Thymus (tissue), 11 donors: ENCODE results near the gene CACNA1E. TPM values are rescaled to one million over a fixed set of nuclear protein-coding genes. Genes with fewer than 3 reads are reported as not detected.

Experiments
- DNase-seq, 9 donors: peaks; one replicate each; pipeline ENCODE4 v3.0.0-alpha.2; 2013; ENCODE audit warnings: low spot score in 9 of 9, low read depth in 6 of 9, missing footprints in 1 of 9
- H3K27ac ChIP-seq, 2 donors: one replicate each; pipeline ENCODE4 v1.5.1; 2013; ENCODE audit warnings: control low read depth in 1 of 2, low read depth in 1 of 2, low read length in 1 of 2, mild to moderate bottlenecking in 1 of 2, moderate library complexity in 1 of 2
- H3K27me3 ChIP-seq, 2 donors: one replicate each; pipeline ENCODE4 v1.5.1; 2013; ENCODE audit warnings: low read length in 1 of 2; ENCODE audit not compliant: control insufficient read depth in 2 of 2, insufficient read depth in 1 of 2
- H3K36me3 ChIP-seq, 2 donors: one replicate each; pipeline ENCODE4 v1.5.1; 2013; ENCODE audit warnings: low read length in 1 of 2, mild to moderate bottlenecking in 1 of 2, moderate library complexity in 1 of 2; ENCODE audit not compliant: control insufficient read depth in 2 of 2, insufficient read depth in 2 of 2
- H3K4me1 ChIP-seq, 2 donors: one replicate each; pipeline ENCODE4 v1.5.1; 2013; ENCODE audit warnings: low read length in 2 of 2; ENCODE audit not compliant: control insufficient read depth in 2 of 2, insufficient read depth in 2 of 2
- H3K4me3 ChIP-seq, 2 donors: one replicate each; pipeline ENCODE4 v1.5.1; 2013; ENCODE audit warnings: low read length in 2 of 2, control low read depth in 1 of 2, mild to moderate bottlenecking in 1 of 2
- H3K9me3 ChIP-seq, 2 donors: one replicate each; pipeline ENCODE4 v1.5.1; 2013; ENCODE audit warnings: low read length in 1 of 2, mild to moderate bottlenecking in 1 of 2; ENCODE audit not compliant: control insufficient read depth in 2 of 2, insufficient read depth in 1 of 2
- WGBS: extraction: QIAGEN DNeasy Blood & Tissue Kit; methylation state at CpG from one replicate; pipeline ENCODE4 v1.1.7; 2013; 5-methylcytosine and 5-hydroxymethylcytosine counted together
- polyA plus RNA-seq: library from polyadenylated mRNA; stranded (reverse); fragments of 200-250 nt; gene quantifications from one replicate; pipeline ENCODE4 v1.2.3, GENCODE V29; 2013
- total RNA-seq: library from RNA; stranded (reverse); fragments of 120-200 nt; gene quantifications from one replicate; pipeline ENCODE4 v1.2.4, GENCODE V29; 2013
- donor health status: healthy.

CACNA1E gene
- total and polyA plus RNA-seq, 2 donors: 0.05 to 0.09 TPM

DNA sequence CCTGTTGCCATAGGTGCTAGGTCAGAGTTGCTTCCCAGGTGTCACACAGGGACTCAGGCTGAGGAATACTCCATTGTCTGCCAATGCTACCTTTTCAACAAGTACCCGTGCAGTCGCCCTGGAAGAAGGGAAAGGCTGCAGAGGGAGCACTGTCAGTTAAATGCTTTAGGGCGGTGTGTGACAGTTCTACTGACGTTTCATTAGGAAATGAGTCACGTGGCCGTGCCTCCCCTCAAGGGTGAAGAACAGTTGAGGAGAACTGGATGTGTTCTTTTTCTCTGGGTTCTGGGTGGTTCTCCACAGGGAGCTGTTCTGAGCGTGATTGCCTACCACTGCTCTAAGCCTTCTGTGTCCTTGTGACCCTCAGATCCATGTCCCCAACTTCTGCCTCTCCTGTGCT lies 197.6 kb downstream of the CACNA1E start:
- Histone ChIP-seq H3K9me3 (no peaks in the 10 kb centered on the region), H3K4me3 (no peak overlapping the region), H3K27ac (no peak overlapping the region), H3K36me3 (no peaks in the 10 kb centered on the region), H3K27me3 (no peaks in the 10 kb centered on the region), H3K4me1 (no peaks in the 10 kb centered on the region)
- no peak for DNase-seq
- WGBS: 79% methylated on average over 7 of the region's 7 CpGs

DNA sequence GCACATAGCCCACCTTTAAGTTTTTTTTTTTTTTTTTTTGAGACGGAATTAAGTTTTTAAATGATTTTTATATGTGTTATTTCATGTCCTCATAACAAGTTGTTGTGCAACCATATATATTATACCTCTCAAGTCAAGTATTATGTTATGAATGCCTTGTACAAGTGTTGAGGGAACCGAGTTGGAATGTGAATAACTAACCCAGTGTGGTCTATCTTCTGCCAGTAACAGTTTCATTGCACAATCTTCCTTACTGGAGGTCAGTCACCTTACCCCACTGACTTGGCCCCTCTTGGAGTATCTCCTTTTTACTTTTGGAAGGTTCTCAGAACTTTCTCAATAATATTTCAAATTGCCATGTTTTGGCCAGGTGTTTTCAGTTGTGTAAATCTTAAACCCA lies 201.9 kb downstream of the CACNA1E start:
- Histone ChIP-seq H3K27ac (no peak overlapping the region), H3K4me3 (no peak overlapping the region), H3K9me3 (no peaks in the 10 kb centered on the region), H3K27me3 (no peaks in the 10 kb centered on the region), H3K4me1 (no peaks in the 10 kb centered on the region), H3K36me3 (no peaks in the 10 kb centered on the region)
- WGBS: 87% methylated on average over 2 of the region's 2 CpGs
- DNase-seq: no peak

DNA sequence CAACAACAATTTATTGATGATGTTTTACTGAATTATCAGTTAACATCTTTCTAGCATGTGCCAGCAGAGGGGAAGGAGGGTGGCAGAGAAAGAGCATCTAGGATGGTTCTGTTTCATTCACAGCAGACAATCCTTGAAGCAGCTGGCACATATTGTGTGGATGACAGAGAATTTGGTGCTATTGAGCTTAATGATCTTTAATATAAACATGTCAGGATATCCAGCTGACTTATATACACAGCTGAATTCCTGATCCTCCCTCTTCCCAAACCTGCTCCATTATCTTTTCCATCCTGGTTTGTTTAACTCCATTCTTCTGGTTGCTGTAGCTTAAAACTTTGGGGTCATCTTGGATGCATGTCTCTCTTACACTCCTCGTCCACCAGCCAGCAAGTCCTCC lies 218.6 kb downstream of the CACNA1E start:
- Histone ChIP-seq H3K4me3 (no peak overlapping the region), H3K9me3 (no peaks in the 10 kb centered on the region), H3K4me1 (no peaks in the 10 kb centered on the region), H3K27me3 (no peaks in the 10 kb centered on the region), H3K27ac (no peak overlapping the region), H3K36me3 (no peaks in the 10 kb centered on the region)
- 91% methylated on average over 1 of the region's 1 CpG for WGBS
- no peak for DNase-seq

DNA sequence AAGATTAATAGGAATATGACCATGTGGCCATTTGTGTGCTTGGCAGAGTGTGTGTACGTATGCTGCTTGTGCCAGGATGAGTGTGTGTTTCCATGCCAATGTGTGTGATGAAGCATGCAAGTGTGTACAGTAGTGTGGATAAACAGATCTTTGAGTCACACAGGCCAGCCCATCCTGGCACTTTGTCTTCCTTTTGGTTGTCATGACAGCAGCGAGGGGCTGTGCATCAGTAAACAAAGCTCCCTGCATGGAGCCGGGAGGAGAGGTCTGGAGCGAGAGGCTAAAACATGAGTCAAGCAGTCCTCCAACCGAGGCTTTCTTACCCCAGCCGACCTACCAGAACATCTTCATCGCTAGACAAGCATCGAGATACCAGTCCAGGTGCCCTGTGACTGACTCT lies 221.2 kb downstream of the CACNA1E start:
- Histone ChIP-seq H3K4me1 (no peaks in the 10 kb centered on the region), H3K36me3 (no peaks in the 10 kb centered on the region), H3K4me3 (no peak overlapping the region), H3K9me3 (no peaks in the 10 kb centered on the region), H3K27me3 (no peaks in the 10 kb centered on the region), H3K27ac (no peak overlapping the region)
- WGBS: 75% methylated on average over 8 of the region's 8 CpGs
- DNase-seq: no peak

DNA sequence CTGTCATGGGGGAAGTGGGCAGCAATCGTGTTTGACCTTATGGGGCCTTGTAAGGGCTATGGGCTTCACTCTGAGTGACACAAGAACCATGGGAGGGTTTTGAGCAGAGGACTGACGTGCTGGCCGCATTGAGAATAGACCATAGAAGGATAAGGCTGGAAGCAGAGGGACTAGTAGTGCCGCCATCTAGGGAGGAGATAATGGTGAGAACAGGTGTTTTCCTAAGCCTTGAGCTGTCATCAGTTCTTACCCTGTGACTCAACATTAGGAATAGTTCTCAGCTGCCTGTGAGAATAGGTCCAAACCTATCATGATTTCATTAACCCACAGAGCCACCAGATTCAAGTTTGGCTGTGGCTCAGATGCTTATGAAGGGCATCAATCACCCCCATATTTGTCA lies 228.5 kb downstream of the CACNA1E start:
- no peak for DNase-seq
- Histone ChIP-seq H3K4me1 (no peaks in the 10 kb centered on the region), H3K36me3 (no peaks in the 10 kb centered on the region), H3K4me3 (no peak overlapping the region), H3K27ac (no peak overlapping the region), H3K9me3 (no peaks in the 10 kb centered on the region), H3K27me3 (no peaks in the 10 kb centered on the region)
- 88% methylated on average over 4 of the region's 4 CpGs for WGBS

- no peak for DNase-seq
- no peaks in the 10 kb centered on the region for H3K9me3 ChIP-seq
- H3K4me1 ChIP-seq: no peaks in the 10 kb centered on the region
- 88% methylated on average over 9 of the region's 9 CpGs for WGBS
- no peak overlapping the region for H3K27ac ChIP-seq
- H3K36me3 ChIP-seq: no peaks in the 10 kb centered on the region
- H3K27me3 ChIP-seq: no peaks in the 10 kb centered on the region
- no peak overlapping the region for H3K4me3 ChIP-seq
Measured at GRCh38 chr1:181712711-181713110, 229.4 kb downstream of the CACNA1E start.

DNA sequence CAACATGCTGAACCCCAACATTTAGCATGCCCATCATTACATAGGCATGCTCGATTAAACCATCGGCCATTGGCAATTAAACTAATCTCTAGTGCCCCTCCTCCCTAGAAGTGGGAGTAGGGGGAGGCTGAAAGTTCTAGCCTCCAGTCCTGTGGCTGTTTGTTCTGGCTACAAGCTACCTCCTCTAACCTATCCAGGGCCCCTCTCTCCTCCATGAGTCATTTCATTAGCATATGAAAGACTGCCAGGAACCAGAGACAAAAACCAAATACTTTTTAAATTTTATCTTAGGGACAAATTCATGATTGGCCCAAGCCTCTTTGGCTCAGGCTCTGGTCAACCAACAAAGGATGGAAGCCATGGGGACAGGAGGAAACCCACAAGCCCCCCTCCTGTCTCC lies 231.1 kb downstream of the CACNA1E start:
- WGBS: 95% methylated on average over 2 of the region's 2 CpGs
- Histone ChIP-seq H3K9me3 (no peaks in the 10 kb centered on the region), H3K27me3 (no peaks in the 10 kb centered on the region), H3K27ac (no peak overlapping the region), H3K36me3 (no peaks in the 10 kb centered on the region), H3K4me3 (no peak overlapping the region), H3K4me1 (no peaks in the 10 kb centered on the region)
- no peak for DNase-seq

DNA sequence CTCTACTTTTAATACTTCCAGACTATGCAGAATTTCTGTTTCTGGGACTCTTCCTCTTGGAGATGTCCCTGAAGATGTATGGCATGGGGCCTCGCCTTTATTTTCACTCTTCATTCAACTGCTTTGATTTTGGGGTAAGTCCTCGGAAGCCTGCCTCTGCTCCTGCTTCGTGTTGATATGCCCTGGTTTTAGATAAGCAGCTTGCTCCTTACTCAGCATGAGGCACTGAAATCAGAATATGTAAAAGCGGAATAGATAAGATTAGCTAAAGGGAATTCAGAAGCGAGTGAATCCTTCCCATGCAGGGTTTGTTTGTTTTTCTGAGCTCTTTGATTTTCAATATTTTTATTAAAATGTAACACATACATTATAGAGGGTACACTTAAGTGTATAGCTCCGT lies 234.7 kb downstream of the CACNA1E start:
- Histone ChIP-seq H3K27ac (no peak overlapping the region), H3K9me3 (no peaks in the 10 kb centered on the region), H3K36me3 (no peaks in the 10 kb centered on the region), H3K4me3 (no peak overlapping the region), H3K27me3 (no peaks in the 10 kb centered on the region), H3K4me1 (no peaks in the 10 kb centered on the region)
- WGBS: 65% methylated on average over 6 of the region's 6 CpGs
- DNase-seq: no peak

- Histone ChIP-seq H3K27me3 (no peaks in the 10 kb centered on the region), H3K4me3 (no peak overlapping the region), H3K36me3 (no peaks in the 10 kb centered on the region), H3K27ac (no peak overlapping the region), H3K4me1 (no peaks in the 10 kb centered on the region), H3K9me3 (no peaks in the 10 kb centered on the region)
- no peak for DNase-seq
- 78% methylated on average over 4 of the region's 4 CpGs for WGBS
Measured at GRCh38 chr1:181726320-181727012, 243.1 kb downstream of the CACNA1E start.
